Activated naive CD8-positive, alpha-beta T cell treated with anti-CD3 and anti-CD28 coated beads, Interleukin-2, amount 50 U/mL, for 16 hours (primary cell): Measurements from ENCODE around the gene CELF2.

Source experiments
- DNase-seq: peaks from one replicate; pipeline ENCODE4 v3.0.0-alpha.2; 2020; ENCODE audit warnings: low read depth, low spot score

Gene CELF2

GRCh38 chr10:11194859-11195586, 177.4 kb downstream of the CELF2 start:
- no peak for DNase-seq

GRCh38 chr10:11195623-11196022, 178.0 kb downstream of the CELF2 start:
- no peak for DNase-seq

GRCh38 chr10:11197266-11197712, 179.6 kb downstream of the CELF2 start:
- DNase-seq: no peak

- DNase-seq: no peak
These were observed 180.2 kb downstream of the CELF2 start for GRCh38 chr10:11197878-11198277.

- DNase-seq: no peak
These were observed 184.2 kb downstream of the CELF2 start for GRCh38 chr10:11201911-11202310.

GRCh38 chr10:11204351-11204942, 186.8 kb downstream of the CELF2 start:
- DNase-seq: no peak

- DNase-seq: no peak
These were observed 187.5 kb downstream of the CELF2 start for GRCh38 chr10:11205030-11205772.

GRCh38 chr10:11206676-11207559, 189.2 kb downstream of the CELF2 start:
- no peak for DNase-seq

- no peak for DNase-seq
These were observed 189.8 kb downstream of the CELF2 start for GRCh38 chr10:11207560-11207844.

GRCh38 chr10:11208243-11208642, 190.6 kb downstream of the CELF2 start:
- DNase-seq: no peak

- no peak for DNase-seq
These were observed 191.5 kb downstream of the CELF2 start for GRCh38 chr10:11208908-11209829.

GRCh38 chr10:11209830-11210181, 192.1 kb downstream of the CELF2 start:
- DNase-seq: no peak

GRCh38 chr10:11210211-11210922, 192.7 kb downstream of the CELF2 start:
- no peak for DNase-seq

- DNase-seq: no peak
These were observed 194.8 kb downstream of the CELF2 start for GRCh38 chr10:11212288-11213085.

- DNase-seq: no peak
These were observed 195.5 kb downstream of the CELF2 start for GRCh38 chr10:11213137-11213536.

GRCh38 chr10:11214407-11214806, 196.7 kb downstream of the CELF2 start:
- no peak for DNase-seq

- DNase-seq: no peak
These were observed 197.8 kb downstream of the CELF2 start for GRCh38 chr10:11215471-11215870.

GRCh38 chr10:11217521-11217920, 199.8 kb downstream of the CELF2 start:
- no peak for DNase-seq

- no peak for DNase-seq
These were observed 200.7 kb downstream of the CELF2 start for GRCh38 chr10:11218395-11218794.
